MM.1S (cell line): ENCODE measurements around the gene SSU72.

Source experiments
- DNase-seq: peaks from one replicate; pipeline ENCODE4 v3.0.0-alpha.2; 2015
- H2AFZ ChIP-seq: fragments of 300-600 bp; sonication (generic); 2 replicates; pipeline ENCODE4 v1.6.0; 2016; ENCODE audit warnings: antibody characterized with exemption, low read length
- H3F3A ChIP-seq: fragments of 300-600 bp; sonication (generic); 2 replicates; pipeline ENCODE4 v1.6.1; 2016; ENCODE audit warnings: mild to moderate bottlenecking, antibody characterized with exemption, low read length, moderate library complexity, mixed read lengths; ENCODE audit not compliant: insufficient read depth
- H3K27ac ChIP-seq: fragments of 300-600 bp; sonication (generic); 2 replicates; pipeline ENCODE4 v1.5.1; 2016; ENCODE audit warnings: mild to moderate bottlenecking, low read length
- H3K27me3 ChIP-seq: fragments of 300-600 bp; sonication (generic); replicated peaks from 2 replicates; pipeline ENCODE4 v1.6.0; 2016; ENCODE audit warnings: low read length; ENCODE audit not compliant: insufficient read depth
- H3K36me3 ChIP-seq: fragments of 300-600 bp; sonication (generic); replicated peaks from 2 replicates; pipeline ENCODE4 v1.6.1; 2016; ENCODE audit warnings: mild to moderate bottlenecking, low read length, mixed read lengths; ENCODE audit not compliant: insufficient read depth
- H3K4me1 ChIP-seq: fragments of 300-600 bp; sonication (generic); 2 replicates; pipeline ENCODE4 v1.6.1; 2016; ENCODE audit warnings: low read length, mixed read lengths
- H3K4me2 ChIP-seq: fragments of 300-600 bp; sonication (generic); 2 replicates; pipeline ENCODE4 v1.6.0; 2016; ENCODE audit warnings: low read depth, low read length
- H3K4me3 ChIP-seq: fragments of 300-600 bp; sonication (generic); 2 replicates; pipeline ENCODE4 v1.5.1; 2016; ENCODE audit warnings: low read length, mixed read lengths
- H3K79me2 ChIP-seq: fragments of 300-600 bp; sonication (generic); 2 replicates; pipeline ENCODE4 v1.6.1; 2016; ENCODE audit warnings: mixed run types, low read length, mixed read lengths
- H3K9ac ChIP-seq: fragments of 300-600 bp; sonication (generic); 2 replicates; pipeline ENCODE4 v1.6.1; 2016; ENCODE audit warnings: low read length, mixed read lengths
- H3K9me2 ChIP-seq: fragments of 300-600 bp; sonication (generic); replicated peaks from 2 replicates; pipeline ENCODE4 v1.6.1; 2016; ENCODE audit warnings: mild to moderate bottlenecking, low read length, mixed read lengths; ENCODE audit not compliant: insufficient read depth
- H3K9me3 ChIP-seq: fragments of 300-600 bp; sonication (generic); replicated peaks from 2 replicates; pipeline ENCODE4 v1.6.1; 2016; ENCODE audit warnings: mild to moderate bottlenecking, low read length, mixed read lengths; ENCODE audit not compliant: insufficient read depth
- H4K20me1 ChIP-seq: fragments of 300-600 bp; sonication (generic); 2 replicates; pipeline ENCODE4 v1.6.1; 2016; ENCODE audit warnings: mild to moderate bottlenecking, low read length, moderate library complexity, mixed read lengths; ENCODE audit not compliant: insufficient read depth
- EZH2 ChIP-seq: fragments of 300-600 bp; sonication (generic); optimal IDR thresholded peaks from 2 replicates; pipeline ENCODE3; 2017; ENCODE audit warnings: low read depth, mild to moderate bottlenecking, antibody characterized with exemption, low read length, mixed read lengths
- EZH2phosphoT487 ChIP-seq: fragments of 300-600 bp; sonication (generic); IDR thresholded peaks from 2 replicates; pipeline ENCODE4 v1.6.1; 2018; ENCODE audit warnings: antibody characterized with exemption, low read length
- TF ChIP-seq, protein P1 (sequence below): fragments of 300-600 bp; sonication (generic); IDR thresholded peaks from 2 replicates; pipeline ENCODE4 v1.5.1; 2016; ENCODE audit warnings: antibody characterized with exemption, low read length, mixed read lengths

The SSU72 gene

DNA sequence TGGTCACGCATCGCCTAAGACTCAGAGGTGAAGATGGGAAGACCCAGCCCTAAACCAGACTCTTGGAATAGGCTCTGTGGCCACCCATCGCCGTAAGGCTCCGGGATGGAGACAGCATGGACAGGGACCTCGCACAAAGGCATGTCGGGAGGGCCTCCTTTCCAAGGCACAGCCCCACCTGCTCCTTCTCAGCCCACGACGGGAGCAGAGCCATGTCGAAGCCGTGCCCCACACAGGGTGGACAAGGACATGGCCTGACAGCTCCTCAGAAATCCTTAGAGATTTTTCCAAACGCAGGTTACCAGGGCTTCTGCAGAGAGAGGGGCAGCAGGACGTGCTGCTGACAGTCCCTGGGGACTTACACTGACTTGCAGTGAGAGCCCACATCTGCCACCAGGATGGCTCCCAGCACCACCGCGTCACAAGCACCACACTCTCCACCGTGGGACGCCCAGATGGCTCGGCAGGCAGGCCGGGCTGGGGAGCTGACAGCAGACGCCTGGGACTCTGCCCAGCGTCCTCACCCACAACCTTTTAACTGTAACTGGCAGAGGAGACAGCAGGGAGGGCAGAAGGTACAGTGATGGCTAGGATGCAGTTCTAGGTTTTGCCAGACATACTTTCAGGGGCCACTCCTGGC, 12.0 kb downstream of the SSU72 start:
- no peak for DNase-seq
- H4K20me1 ChIP-seq, result peaks cover 17% of the 10 kb centered on the region

DNA sequence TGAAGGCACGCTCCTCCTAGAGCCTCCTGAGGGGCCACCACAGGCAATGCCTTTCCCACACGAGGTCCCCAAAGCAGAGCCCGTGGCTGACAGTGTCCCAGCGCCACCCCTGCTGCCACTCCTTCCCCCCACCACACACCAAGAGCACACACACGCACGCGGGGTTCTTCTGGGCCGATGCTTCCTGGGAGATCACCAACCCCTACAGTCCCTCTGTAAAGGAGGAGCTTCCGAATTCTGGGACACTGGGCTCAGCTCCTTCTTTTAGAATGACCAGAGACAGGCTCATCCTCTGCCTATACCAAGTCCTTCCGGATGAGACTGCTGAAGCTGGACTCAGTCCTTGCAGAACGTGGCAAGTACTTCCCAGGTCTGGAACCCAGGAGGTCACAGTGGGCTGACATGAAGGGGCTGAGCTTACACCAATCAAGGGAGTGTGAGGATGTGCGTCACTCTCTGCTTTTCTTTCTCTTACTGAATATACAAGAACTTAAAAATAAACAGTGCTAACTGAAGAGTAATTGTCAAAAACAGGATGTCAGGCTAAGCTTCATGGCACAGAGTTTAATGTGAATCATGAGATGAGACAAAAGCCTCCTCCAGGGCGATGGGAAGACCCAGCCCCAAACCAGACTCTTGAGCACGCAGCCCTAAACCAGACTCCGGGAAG, 12.7 kb downstream of the SSU72 start:
- no peak for DNase-seq
- H3K79me2 ChIP-seq, result peaks cover 52% of the 10 kb centered on the region
- no peaks in the 10 kb centered on the region for H3K27me3 ChIP-seq
- peaks cover 9% of the 10 kb centered on the region; the same call in 1 of the 2 replicates for H3K36me3 ChIP-seq
- no peak overlapping the region for H3K9ac ChIP-seq
- no peak overlapping the region for H2AFZ ChIP-seq
- H3K9me2 ChIP-seq, result no peaks in the 10 kb centered on the region
- H3K4me2 ChIP-seq, result no peak overlapping the region
- peaks cover 11% of the 10 kb centered on the region for H4K20me1 ChIP-seq
- no peaks in the 10 kb centered on the region for H3K4me1 ChIP-seq
- no peaks in the 10 kb centered on the region; the same call in 1 of the 2 replicates for H3F3A ChIP-seq
- no peak overlapping the region for H3K4me3 ChIP-seq
- H3K27ac ChIP-seq, result no peak overlapping the region
- no peaks in the 10 kb centered on the region for H3K9me3 ChIP-seq
- TF ChIP-seq EZH2phosphoT487 (no peak), EZH2 (no peak)
- TF ChIP-seq, protein P1, sequence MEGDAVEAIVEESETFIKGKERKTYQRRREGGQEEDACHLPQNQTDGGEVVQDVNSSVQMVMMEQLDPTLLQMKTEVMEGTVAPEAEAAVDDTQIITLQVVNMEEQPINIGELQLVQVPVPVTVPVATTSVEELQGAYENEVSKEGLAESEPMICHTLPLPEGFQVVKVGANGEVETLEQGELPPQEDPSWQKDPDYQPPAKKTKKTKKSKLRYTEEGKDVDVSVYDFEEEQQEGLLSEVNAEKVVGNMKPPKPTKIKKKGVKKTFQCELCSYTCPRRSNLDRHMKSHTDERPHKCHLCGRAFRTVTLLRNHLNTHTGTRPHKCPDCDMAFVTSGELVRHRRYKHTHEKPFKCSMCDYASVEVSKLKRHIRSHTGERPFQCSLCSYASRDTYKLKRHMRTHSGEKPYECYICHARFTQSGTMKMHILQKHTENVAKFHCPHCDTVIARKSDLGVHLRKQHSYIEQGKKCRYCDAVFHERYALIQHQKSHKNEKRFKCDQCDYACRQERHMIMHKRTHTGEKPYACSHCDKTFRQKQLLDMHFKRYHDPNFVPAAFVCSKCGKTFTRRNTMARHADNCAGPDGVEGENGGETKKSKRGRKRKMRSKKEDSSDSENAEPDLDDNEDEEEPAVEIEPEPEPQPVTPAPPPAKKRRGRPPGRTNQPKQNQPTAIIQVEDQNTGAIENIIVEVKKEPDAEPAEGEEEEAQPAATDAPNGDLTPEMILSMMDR, result no peak

More for the DNA sequence above, 12.0 kb downstream of the SSU72 start:
- no peaks in the 10 kb centered on the region for H3K27me3 ChIP-seq
- H2AFZ ChIP-seq, result no peak overlapping the region
- H3K9me3 ChIP-seq, result no peaks in the 10 kb centered on the region
- no peaks in the 10 kb centered on the region for H3K4me1 ChIP-seq
- TF ChIP-seq EZH2, result no peak
- TF ChIP-seq, protein P1, result no peak
- no peak for TF ChIP-seq EZH2phosphoT487
- H3K27ac ChIP-seq, result no peak overlapping the region
- H3K9ac ChIP-seq, result no peak overlapping the region
- H3K4me2 ChIP-seq, result no peak overlapping the region
- no peaks in the 10 kb centered on the region; the same call in 1 of the 2 replicates for H3F3A ChIP-seq
- H3K79me2 ChIP-seq, result peaks cover 59% of the 10 kb centered on the region
- peaks cover 9% of the 10 kb centered on the region; the same call in 1 of the 2 replicates for H3K36me3 ChIP-seq
- no peaks in the 10 kb centered on the region for H3K9me2 ChIP-seq
- no peak overlapping the region for H3K4me3 ChIP-seq

DNA sequence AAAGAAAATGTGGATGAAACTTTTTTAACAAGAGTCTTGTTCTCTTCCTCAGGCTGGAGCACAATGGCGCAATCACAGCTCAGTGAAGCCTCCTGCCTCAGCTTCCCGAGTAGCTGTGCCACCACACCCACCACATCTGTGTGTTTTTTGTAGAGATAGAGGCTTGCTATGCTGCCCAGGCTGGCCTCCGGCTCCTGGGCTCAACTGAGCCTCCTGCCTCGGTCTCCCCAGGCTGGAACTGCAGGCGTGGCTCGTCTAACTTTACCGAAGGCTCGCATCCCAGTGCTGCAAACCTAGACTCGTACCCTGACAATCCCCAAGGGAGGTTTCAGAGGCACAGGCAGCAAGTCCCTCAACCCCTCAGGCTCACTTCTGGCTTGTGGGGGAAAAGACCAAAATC, 14.5 kb downstream of the SSU72 start:
- H3K79me2 ChIP-seq, result peaks cover 42% of the 10 kb centered on the region

More for the DNA sequence above, 14.5 kb downstream of the SSU72 start:
- Histone ChIP-seq H3K4me3 (no peak overlapping the region), H3K9me3 (no peaks in the 10 kb centered on the region), H3K9ac (no peak overlapping the region), H3K27ac (no peak overlapping the region), H3K36me3 (peaks cover 9% of the 10 kb centered on the region; the same call in 1 of the 2 replicates), H4K20me1 (no peaks in the 10 kb centered on the region), H2AFZ (no peak overlapping the region), H3K9me2 (no peaks in the 10 kb centered on the region), H3K4me1 (no peaks in the 10 kb centered on the region), H3K27me3 (no peaks in the 10 kb centered on the region), H3F3A (no peaks in the 10 kb centered on the region; the same call in 1 of the 2 replicates), H3K4me2 (no peak overlapping the region)
- no peak for DNase-seq
- TF ChIP-seq, protein P1, result no peak
- TF ChIP-seq EZH2phosphoT487 (no peak), EZH2 (no peak)
